H1 (cell line): ENCODE data around the gene SEC16A. TPM values are rescaled to one million over a fixed set of nuclear protein-coding genes. Genes with fewer than 3 reads are reported as not detected.

Experiments used
- CTCF ChIA-PET: fragments of 300-600 bp; sonication (Branson Sonifier 250); formaldehyde crosslinking; loops from one replicate; lab custom pipeline; 2021; ENCODE audit not compliant: partially characterized antibody; lab: Charles Lee
- POLR2A ChIA-PET: fragments of 300-600 bp; sonication (Branson Sonifier 250); formaldehyde crosslinking; loops from one replicate; lab custom pipeline; 2021; ENCODE audit warnings: inconsistent platforms; ENCODE audit not compliant: partially characterized antibody; lab: Charles Lee
- DNase-seq, 2 experiments: peaks; one replicate each; pipeline versions ENCODE4 v3.0.0 to v3.0.0-alpha.2; 2010 to 2022; ENCODE audit warnings: low spot score in 2 of 2, low read depth in 1 of 2, mixed read lengths in 1 of 2
- FAIRE-seq: peaks from 2 replicates; lab custom pipeline; 2011; peaks lifted over from hg19 to GRCh38; lab: Jason Lieb, UNC
- H2AFZ ChIP-seq: 2 replicates; pipeline ENCODE4 v1.8.1; 2012; ENCODE audit warnings: low read length, inconsistent platforms
- H2AK5ac ChIP-seq: 2 replicates; pipeline ENCODE4 v1.6.1; 2013; ENCODE audit warnings: low read depth, low read length
- H2BK120ac ChIP-seq: replicated peaks from 2 replicates; pipeline ENCODE3; 2013; ENCODE audit warnings: low read depth, low read length, inconsistent platforms
- H2BK12ac ChIP-seq: 2 replicates; pipeline ENCODE4 v1.6.1; 2013; ENCODE audit warnings: low read depth, low read length
- H2BK15ac ChIP-seq: 2 replicates; pipeline ENCODE4 v1.6.1; 2013; ENCODE audit warnings: low read length
- H2BK20ac ChIP-seq: 2 replicates; pipeline ENCODE4 v1.6.1; 2013; ENCODE audit warnings: low read length
- H2BK5ac ChIP-seq: 2 replicates; pipeline ENCODE4 v1.6.1; 2013; ENCODE audit warnings: low read depth, low read length
- H3K14ac ChIP-seq: 2 replicates; pipeline ENCODE4 v1.6.1; 2013; ENCODE audit warnings: inconsistent platforms; ENCODE audit not compliant: insufficient read length
- H3K18ac ChIP-seq: 2 replicates; pipeline ENCODE4 v1.6.1; 2013; ENCODE audit warnings: low read length; ENCODE audit errors: extremely low read depth
- H3K23ac ChIP-seq: 2 replicates; pipeline ENCODE4 v1.6.1; 2013; ENCODE audit warnings: inconsistent platforms; ENCODE audit not compliant: insufficient read length
- H3K23me2 ChIP-seq: 2 replicates; pipeline ENCODE4 v1.6.1; 2013; ENCODE audit warnings: low read depth, low read length
- H3K27ac ChIP-seq: 2 replicates; pipeline ENCODE4 v1.6.1; 2011; ENCODE audit warnings: low read depth, low read length, inconsistent platforms
- H3K27me3 ChIP-seq, 4 experiments: replicated peaks in 1 of 4; 1 replicate in 1 of 4; 2 replicates in 3 of 4; pipeline versions ENCODE4 v1.6.1 to v1.8.1; 2011 to 2013; ENCODE audit warnings: low read length in 3 of 4, mild to moderate bottlenecking in 3 of 4, inconsistent platforms in 2 of 4, mixed read lengths in 2 of 4, moderate library complexity in 1 of 4; ENCODE audit not compliant: control insufficient read depth in 3 of 4, insufficient read depth in 3 of 4; ENCODE audit errors: extremely low read depth in 1 of 4
- H3K36me3 ChIP-seq, 4 experiments: 2 replicates each; pipeline versions ENCODE4 v1.6.1 to v1.8.1; 2011 to 2013; ENCODE audit warnings: mild to moderate bottlenecking in 4 of 4, low read length in 3 of 4, moderate library complexity in 2 of 4, control low read depth in 1 of 4, inconsistent platforms in 1 of 4; ENCODE audit not compliant: insufficient read depth in 4 of 4, control insufficient read depth in 2 of 4
- H3K4ac ChIP-seq: replicated peaks from 2 replicates; pipeline ENCODE3; 2013; ENCODE audit warnings: low read length, low read depth, mixed read lengths, inconsistent platforms; ENCODE audit not compliant: insufficient read length
- H3K4me1 ChIP-seq, 4 experiments: replicated peaks in 1 of 4; 1 replicate in 1 of 4; 2 replicates in 3 of 4; pipeline versions ENCODE4 v1.6.1 to v1.8.1; 2011 to 2013; ENCODE audit warnings: low read length in 3 of 4, inconsistent platforms in 2 of 4, mixed read lengths in 1 of 4; ENCODE audit not compliant: insufficient read depth in 4 of 4, control insufficient read depth in 3 of 4
- H3K4me2 ChIP-seq, 2 experiments: 2 replicates each; pipeline versions ENCODE4 v1.6.1 to v1.8.1; 2011 to 2013; ENCODE audit warnings: low read depth in 2 of 2, low read length in 2 of 2, control low read depth in 1 of 2, inconsistent platforms in 1 of 2, mild to moderate bottlenecking in 1 of 2; ENCODE audit not compliant: insufficient read depth in 1 of 2
- H3K4me3 ChIP-seq, 4 experiments: fragments of 200-600, 300-600 bp in 1 of 4; sonication (generic), shearing (Covaris generic), sonication (Bioruptor Twin) in 1 of 4; 2 replicates each; pipeline versions ENCODE4 v1.5.1 to v1.8.1; 2011 to 2016; ENCODE audit warnings: low read length in 4 of 4, low read depth in 3 of 4, control low read depth in 2 of 4, inconsistent platforms in 2 of 4, mild to moderate bottlenecking in 2 of 4, mixed read lengths in 1 of 4, moderate library complexity in 1 of 4; ENCODE audit not compliant: insufficient read depth in 2 of 4; ENCODE audit errors: extremely low read depth in 1 of 4
- H3K56ac ChIP-seq: replicated peaks from 2 replicates; pipeline ENCODE3; 2013; ENCODE audit warnings: low read depth, mild to moderate bottlenecking, mixed read lengths, low read length, inconsistent platforms; ENCODE audit not compliant: insufficient read length
- H3K79me1 ChIP-seq: 2 replicates; pipeline ENCODE4 v1.6.1; 2013; ENCODE audit warnings: low read depth, low read length, control low read depth
- H3K79me2 ChIP-seq, 2 experiments: 2 replicates each; pipeline versions ENCODE4 v1.6.1 to v1.8.1; 2012 to 2013; ENCODE audit warnings: low read length in 2 of 2, mild to moderate bottlenecking in 2 of 2, inconsistent platforms in 1 of 2; ENCODE audit not compliant: insufficient read depth in 2 of 2, control insufficient read depth in 1 of 2
- H3K9ac ChIP-seq, 4 experiments: replicated peaks in 1 of 4; 1 replicate in 1 of 4; 2 replicates in 3 of 4; pipeline versions ENCODE4 v1.6.1 to v1.8.1; 2011 to 2013; ENCODE audit warnings: low read depth in 3 of 4, low read length in 3 of 4, control low read depth in 2 of 4, mild to moderate bottlenecking in 2 of 4, moderate library complexity in 2 of 4, inconsistent platforms in 1 of 4; ENCODE audit errors: extremely low read depth in 1 of 4
- H3K9me3 ChIP-seq, 2 experiments: 2 replicates each; pipeline versions ENCODE4 v1.6.1 to v1.8.1; 2012 to 2013; ENCODE audit warnings: mild to moderate bottlenecking in 2 of 2, moderate library complexity in 2 of 2, control low read depth in 1 of 2, inconsistent platforms in 1 of 2, low read depth in 1 of 2, low read length in 1 of 2, mixed read lengths in 1 of 2; ENCODE audit not compliant: insufficient read depth in 2 of 2
- H4K20me1 ChIP-seq, 2 experiments: replicated peaks in 1 of 2; 2 replicates each; pipeline versions ENCODE3 to v1.8.1; 2011 to 2013; ENCODE audit warnings: inconsistent platforms in 2 of 2, low read length in 2 of 2, mild to moderate bottlenecking in 1 of 2; ENCODE audit not compliant: insufficient read depth in 2 of 2, control insufficient read depth in 1 of 2
- H4K5ac ChIP-seq: 2 replicates; pipeline ENCODE4 v1.6.1; 2013; ENCODE audit warnings: low read length, low read depth, mixed read lengths, inconsistent platforms; ENCODE audit not compliant: insufficient read length
- H4K8ac ChIP-seq: 2 replicates; pipeline ENCODE4 v1.8.0; 2013; ENCODE audit warnings: mild to moderate bottlenecking, moderate library complexity, low read length, inconsistent platforms; ENCODE audit not compliant: insufficient read depth; ENCODE audit errors: extremely low read depth
- H4K91ac ChIP-seq: replicated peaks from 2 replicates; pipeline ENCODE3; 2013; ENCODE audit warnings: low read length, mixed read lengths, inconsistent platforms; ENCODE audit not compliant: insufficient read length
- ATF3 ChIP-seq: IDR thresholded peaks from 2 replicates; pipeline ENCODE4 v1.6.1; 2011; ENCODE audit warnings: low read depth, mild to moderate bottlenecking, low read length; ENCODE audit not compliant: insufficient read depth
- MAX ChIP-seq: IDR thresholded peaks from 2 replicates; pipeline ENCODE4 v1.6.1; 2012; ENCODE audit warnings: inconsistent platforms
- WGBS, 2 experiments: shearing (Covaris generic) in 1 of 2; methylation state at CpG; one replicate each; pipeline versions ENCODE4 v1.1.6 to v1.1.7; 2013 to 2015; ENCODE audit warnings: low lambda C conversion rate in 2 of 2, mixed read lengths in 2 of 2, inconsistent platforms in 1 of 2, low coverage in 1 of 2, missing lambda C conversion rate in 1 of 2; ENCODE audit not compliant: insufficient replicate concordance in 2 of 2, insufficient coverage in 1 of 2, insufficient read length in 1 of 2; ENCODE audit errors: extremely low coverage in 1 of 2, missing lambda C conversion rate in 1 of 2; 5-methylcytosine and 5-hydroxymethylcytosine counted together
- polyA plus RNA-seq, 7 experiments: library from polyadenylated mRNA; depleted of rRNA in 3 of 7; stranded (reverse) in 5 of 7; unstranded in 2 of 7; fragments of >200 nt in 5 of 7; fragments of 200-250 nt in 2 of 7; gene quantifications; 1 replicate in 5 of 7; 2 replicates in 1 of 7; 4 replicates in 1 of 7; pipeline versions ENCODE4 v1.2.1 to v1.2.3, GENCODE V29; 2011 to 2013; ENCODE audit warnings: missing spikeins in 2 of 7, mixed read lengths in 2 of 7
- total RNA-seq: library from RNA; stranded (reverse); fragmentation: NEBNext Ultra II Directional; extraction: Animal tissue kit (Norgen Biotek cat#: 25700); gene quantifications from 2 replicates; pipeline ENCODE4 v1.2.1, GENCODE V29; 2021

The SEC16A gene
- total and polyA plus RNA-seq, 2 of the 8 experiments (the other 6 are each of a cell fraction or from before 2014, with no cell fraction given): 21.6 to 49.0 TPM

- no peak overlapping the region for H2BK120ac ChIP-seq
- H3K79me2 ChIP-seq: peaks cover 0 to 7% of the 10 kb centered on the region in 2 experiments; a peak in 1 of 4 replicates
- H3K27ac ChIP-seq: no peak overlapping the region
- H2AFZ ChIP-seq: no peak overlapping the region
- H3K18ac ChIP-seq: no peak overlapping the region
- no peak overlapping the region for H3K4me3 ChIP-seq
- no peak overlapping the region for H2BK12ac ChIP-seq
- no peaks in the 10 kb centered on the region for H3K9me3 ChIP-seq
- no peaks in the 10 kb centered on the region for H3K4me1 ChIP-seq
- H3K9ac ChIP-seq: no peak overlapping the region
- CTCF ChIA-PET: interaction anchor here (1.2 to 1.5 kb wide), 2 partner anchors 20 to 166 kb away, joined by 3 to 4 read pairs; no protein-coding TSS in a partner anchor
- DNase-seq: no peak
- FAIRE-seq: no peak
- no peaks in the 10 kb centered on the region; the same call in 1 of the 2 replicates for H3K79me1 ChIP-seq
- no peak overlapping the region for H4K5ac ChIP-seq
- peaks cover 9 to 27% of the 10 kb centered on the region in 2 experiments for H4K20me1 ChIP-seq
- H2AK5ac ChIP-seq: no peak overlapping the region
- no peaks in the 10 kb centered on the region for H3K27me3 ChIP-seq
- no peak overlapping the region for H2BK15ac ChIP-seq
- no peak overlapping the region for H3K23ac ChIP-seq
- H3K14ac ChIP-seq: no peak overlapping the region
- no peak overlapping the region for H4K8ac ChIP-seq
- no peak overlapping the region for H4K91ac ChIP-seq
- no peak overlapping the region for H2BK5ac ChIP-seq
- POLR2A ChIA-PET: interaction anchor here (1.7 to 2.9 kb wide), 4 partner anchors 8 to 21 kb away, joined by 6 to 13 read pairs (median 6); no protein-coding TSS in a partner anchor
- H3K4ac ChIP-seq: no peak overlapping the region
- H3K56ac ChIP-seq: no peak overlapping the region
- H3K4me2 ChIP-seq: no peak overlapping the region
- no peak overlapping the region for H2BK20ac ChIP-seq
- H3K36me3 ChIP-seq: peaks cover 38 to 79% (median 68%) of the 10 kb centered on the region in 4 experiments
- WGBS, 2 experiments: 95% methylated on average over 27 of the region's 27 CpGs; no CpG with 5 or more reads in 1 of the 2 experiments
- H3K23me2 ChIP-seq: no peaks in the 10 kb centered on the region
- TF ChIP-seq MAX (no peak), ATF3 (no peak)
Measured at GRCh38 chr9:136465500-136466154, 17.2 kb downstream of the SEC16A start.
